GM12874 (cell line): ENCODE results near the gene SUPV3L1.

Source experiments
- CTCF ChIP-seq: IDR thresholded peaks from 2 replicates; pipeline ENCODE4 v1.5.1; 2011; ENCODE audit warnings: low read depth, mild to moderate bottlenecking, control low read depth, low read length, moderate library complexity; ENCODE audit not compliant: insufficient read depth

The SUPV3L1 gene

GRCh38 chr10:69216577-69217118 lies 36.6 kb downstream of the SUPV3L1 start:
- TF ChIP-seq CTCF = no peak

- TF ChIP-seq CTCF = no peak
Observed at GRCh38 chr10:69217119-69217754, 37.2 kb downstream of the SUPV3L1 start.

- no peak for TF ChIP-seq CTCF
Observed at GRCh38 chr10:69218831-69219230, 38.8 kb downstream of the SUPV3L1 start.

GRCh38 chr10:69220041-69220451 lies 40.0 kb downstream of the SUPV3L1 start, which contains the start of gene HKDC1:
TSS of gene HKDC1 (plus strand) at chr10:69220332. CDS start at chr10:69220436, 104 bp downstream.
- no peak for TF ChIP-seq CTCF

GRCh38 chr10:69220507-69220906 lies 40.5 kb downstream of the SUPV3L1 start:
- TF ChIP-seq CTCF = no peak

- TF ChIP-seq CTCF = peak; percentile 66
Observed at GRCh38 chr10:69222157-69223027, 42.4 kb downstream of the SUPV3L1 start.

GRCh38 chr10:69223028-69223342 lies 43.0 kb downstream of the SUPV3L1 start:
- TF ChIP-seq CTCF = no peak
